ENCODE measurements around the gene RAP1B.

The RAP1B gene

GRCh38 chr12:68612202-68612601 lies 1.5 kb downstream of the RAP1B start:
- no peak for DNase-seq

- no peak for DNase-seq
Measured at GRCh38 chr12:68612697-68613096, 2.0 kb downstream of the RAP1B start.

- no peak for DNase-seq
Measured at GRCh38 chr12:68613209-68613904, 2.7 kb downstream of the RAP1B start.

GRCh38 chr12:68614105-68614679 lies 3.5 kb downstream of the RAP1B start:
- no peak for DNase-seq

- DNase-seq, result no peak
Measured at GRCh38 chr12:68614769-68615168, 4.1 kb downstream of the RAP1B start.

- no peak for DNase-seq
Measured at GRCh38 chr12:68617160-68617926, 6.6 kb downstream of the RAP1B start.

GRCh38 chr12:68619541-68619940 lies 8.8 kb downstream of the RAP1B start:
- no peak for DNase-seq

- DNase-seq, result no peak
Measured at GRCh38 chr12:68620519-68621471, 10.1 kb downstream of the RAP1B start.

- no peak for DNase-seq
Measured at GRCh38 chr12:68621472-68622081, 10.9 kb downstream of the RAP1B start.

GRCh38 chr12:68622250-68622649 lies 11.6 kb downstream of the RAP1B start:
- no peak for DNase-seq

- no peak for DNase-seq
Measured at GRCh38 chr12:68623059-68623458, 12.4 kb downstream of the RAP1B start.

GRCh38 chr12:68623984-68624383 lies 13.3 kb downstream of the RAP1B start:
- DNase-seq, result no peak

- no peak for DNase-seq
Measured at GRCh38 chr12:68624933-68625332, 14.2 kb downstream of the RAP1B start.

GRCh38 chr12:68627673-68628319 lies 17.1 kb downstream of the RAP1B start:
- no peak for DNase-seq

- no peak for DNase-seq
Measured at GRCh38 chr12:68628698-68629097, 18.0 kb downstream of the RAP1B start.

GRCh38 chr12:68630050-68630449 lies 19.4 kb downstream of the RAP1B start:
- no peak for DNase-seq

GRCh38 chr12:68630598-68630997 lies 19.9 kb downstream of the RAP1B start:
- no peak for DNase-seq

- DNase-seq, result no peak
Measured at GRCh38 chr12:68631227-68631626, 20.5 kb downstream of the RAP1B start.

GRCh38 chr12:68632486-68632885 lies 21.8 kb downstream of the RAP1B start:
- no peak for DNase-seq

GRCh38 chr12:68633614-68634558 lies 23.2 kb downstream of the RAP1B start:
- DNase-seq, result no peak

GRCh38 chr12:68636268-68636667 lies 25.6 kb downstream of the RAP1B start:
- no peak for DNase-seq
